Gastroesophageal sphincter (tissue), 3 donors: Measurements from ENCODE around the gene IL36A.

Source experiments
- EP300 ChIP-seq: sonication (generic); formaldehyde crosslinking; IDR thresholded peaks from one replicate; pipeline ENCODE4 v1.6.1; 2017; ENCODE audit warnings: antibody characterized with exemption, mild to moderate bottlenecking
- POLR2A ChIP-seq, 2 donors: fragments of 450-650 bp; IDR thresholded peaks; one replicate each; pipeline ENCODE4 v1.6.1; 2017; ENCODE audit warnings: antibody characterized with exemption in 2 of 2, mild to moderate bottlenecking in 2 of 2, moderate library complexity in 1 of 2
- POLR2AphosphoS5 ChIP-seq: sonication (generic); formaldehyde crosslinking; IDR thresholded peaks from one replicate; pipeline ENCODE4 v1.6.1; 2017; ENCODE audit warnings: antibody characterized with exemption
- TF ChIP-seq, protein P1 (sequence below), 4 experiments: fragments of 200-600 bp in 2 of 4; fragments of 450-650 bp in 2 of 4; sonication (generic) in 1 of 4; IDR thresholded peaks; one replicate each; pipeline ENCODE4 v1.5.1; 2017 to 2019; ENCODE audit warnings: antibody characterized with exemption in 4 of 4, mild to moderate bottlenecking in 2 of 4, moderate library complexity in 2 of 4

DNA sequence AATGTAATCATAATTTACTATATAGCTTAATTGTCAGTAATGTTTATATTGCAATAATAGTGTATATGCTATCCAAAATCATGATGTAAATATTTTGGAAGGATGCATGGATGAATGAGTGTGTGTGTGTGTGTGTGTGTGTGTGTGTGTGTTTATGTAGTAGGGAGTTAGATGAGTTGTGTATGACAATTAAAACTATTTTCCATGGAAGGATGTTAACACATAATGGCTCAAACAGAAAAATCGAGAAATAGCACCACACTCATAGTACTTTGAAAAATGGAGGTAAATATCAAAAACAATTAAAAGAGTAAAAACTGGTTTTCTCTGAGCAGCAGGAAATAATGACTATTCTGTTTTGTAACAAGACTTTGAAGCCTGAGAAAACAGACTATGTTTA, 8.1 kb upstream of the IL36A start:
- TF ChIP-seq, protein P1, sequence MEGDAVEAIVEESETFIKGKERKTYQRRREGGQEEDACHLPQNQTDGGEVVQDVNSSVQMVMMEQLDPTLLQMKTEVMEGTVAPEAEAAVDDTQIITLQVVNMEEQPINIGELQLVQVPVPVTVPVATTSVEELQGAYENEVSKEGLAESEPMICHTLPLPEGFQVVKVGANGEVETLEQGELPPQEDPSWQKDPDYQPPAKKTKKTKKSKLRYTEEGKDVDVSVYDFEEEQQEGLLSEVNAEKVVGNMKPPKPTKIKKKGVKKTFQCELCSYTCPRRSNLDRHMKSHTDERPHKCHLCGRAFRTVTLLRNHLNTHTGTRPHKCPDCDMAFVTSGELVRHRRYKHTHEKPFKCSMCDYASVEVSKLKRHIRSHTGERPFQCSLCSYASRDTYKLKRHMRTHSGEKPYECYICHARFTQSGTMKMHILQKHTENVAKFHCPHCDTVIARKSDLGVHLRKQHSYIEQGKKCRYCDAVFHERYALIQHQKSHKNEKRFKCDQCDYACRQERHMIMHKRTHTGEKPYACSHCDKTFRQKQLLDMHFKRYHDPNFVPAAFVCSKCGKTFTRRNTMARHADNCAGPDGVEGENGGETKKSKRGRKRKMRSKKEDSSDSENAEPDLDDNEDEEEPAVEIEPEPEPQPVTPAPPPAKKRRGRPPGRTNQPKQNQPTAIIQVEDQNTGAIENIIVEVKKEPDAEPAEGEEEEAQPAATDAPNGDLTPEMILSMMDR (IDR thresholded peaks at IDR 0.05), result no peak
- TF ChIP-seq POLR2A (IDR thresholded peaks at IDR 0.05) (no peak), EP300 (no peak), POLR2AphosphoS5 (no peak)
